Measurements from ENCODE around the gene SULT1A4.
"Not testable (repeated sequence)": the region's sequence is repeated elsewhere in the genome, so short reads cannot be mapped to it uniquely, and the experiment has no call there.

Gene SULT1A4

DNA sequence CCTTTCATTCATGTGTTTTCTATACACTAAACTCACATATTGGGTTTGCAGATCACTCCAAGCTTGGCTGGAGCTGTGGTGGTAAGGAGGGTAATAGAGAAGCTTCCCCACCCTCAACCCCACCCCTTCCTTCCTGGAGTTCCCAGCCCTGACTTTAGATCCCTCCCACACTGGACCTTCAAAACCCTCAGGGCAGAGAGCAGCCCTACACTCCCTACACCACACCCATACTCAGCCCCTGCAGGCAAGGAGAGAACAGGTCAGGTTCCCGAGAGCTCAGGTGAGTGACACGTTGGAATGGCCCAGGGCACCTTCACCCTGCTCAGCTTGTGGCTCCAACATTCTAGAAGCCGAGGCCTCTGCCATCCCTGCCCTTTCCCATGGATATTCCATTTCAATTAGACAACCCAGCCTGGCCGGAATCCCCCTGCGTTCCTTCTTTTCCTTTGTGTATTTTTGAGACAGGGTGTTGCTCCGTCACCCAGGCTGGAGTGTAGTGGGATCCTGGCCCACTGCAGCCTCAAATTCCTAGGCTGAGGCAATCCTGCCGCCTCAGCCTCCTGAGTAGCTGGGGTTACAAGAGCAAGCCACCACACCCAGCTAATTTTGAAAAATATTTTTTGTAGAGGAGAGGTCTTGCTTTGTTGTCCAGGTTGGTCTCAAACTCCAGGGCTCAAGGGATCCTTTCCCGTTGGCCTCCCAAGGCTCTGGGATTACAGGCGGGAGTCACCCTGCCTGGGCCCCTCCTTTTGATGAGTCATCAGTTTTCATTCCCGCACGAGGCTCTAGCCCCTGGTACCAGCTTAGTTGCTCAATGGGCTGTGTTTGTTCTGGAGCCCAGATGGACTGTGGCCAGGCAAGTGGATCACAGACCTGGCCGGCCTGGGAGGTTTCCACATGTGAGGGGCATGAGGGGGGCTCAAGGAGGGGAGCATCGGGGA, at the start of gene SULT1A4:
Gene SULT1A4, plus strand, starts transcription at position 208 of the 941 bp plus-strand sequence. CDS start 1,473 bp downstream, outside the sequence.
- not testable (repeated sequence) for DNase-seq (ENCODE audit: low read depth)

DNA sequence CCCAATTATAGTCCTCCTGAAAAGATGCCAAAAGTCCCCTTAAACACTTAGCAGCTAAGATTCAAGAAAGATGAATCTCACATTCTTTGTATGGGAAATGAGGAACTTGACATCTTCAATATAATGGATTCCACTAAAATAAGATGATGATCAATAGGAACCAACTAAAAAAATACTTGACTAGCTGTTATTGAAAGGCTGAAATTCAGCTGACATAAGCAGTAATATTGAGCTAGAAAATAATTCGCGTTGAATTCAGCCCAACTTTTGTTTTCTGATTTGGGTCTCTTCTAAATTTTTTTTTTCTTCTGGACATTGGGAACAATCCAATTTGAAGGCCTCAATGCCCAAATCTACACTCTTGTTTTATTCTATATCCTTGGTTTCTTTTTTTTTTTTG, 36.1 kb upstream of the SULT1A4 start:
- DNase-seq (ENCODE audit: low read depth), result not testable (repeated sequence)

DNA sequence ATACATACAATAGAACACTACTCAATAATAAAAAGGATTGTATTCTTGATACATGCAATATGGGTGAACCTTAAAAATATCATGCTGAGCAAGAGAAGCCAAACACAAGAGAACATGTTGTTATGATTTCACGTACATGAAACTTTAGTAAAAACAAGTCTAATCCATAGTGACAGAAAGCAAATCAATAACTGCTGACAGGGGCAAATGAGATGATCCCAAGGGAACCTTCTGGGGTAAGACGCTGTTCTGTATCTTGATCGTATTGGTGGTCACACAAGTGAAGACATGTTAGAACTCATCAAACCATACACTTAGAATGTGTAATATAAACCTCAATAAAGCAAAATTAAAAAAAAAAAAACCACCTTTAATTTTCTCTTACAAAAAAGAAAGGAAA, 34.3 kb upstream of the SULT1A4 start:
- not testable (repeated sequence) for DNase-seq (ENCODE audit: low read depth)

DNA sequence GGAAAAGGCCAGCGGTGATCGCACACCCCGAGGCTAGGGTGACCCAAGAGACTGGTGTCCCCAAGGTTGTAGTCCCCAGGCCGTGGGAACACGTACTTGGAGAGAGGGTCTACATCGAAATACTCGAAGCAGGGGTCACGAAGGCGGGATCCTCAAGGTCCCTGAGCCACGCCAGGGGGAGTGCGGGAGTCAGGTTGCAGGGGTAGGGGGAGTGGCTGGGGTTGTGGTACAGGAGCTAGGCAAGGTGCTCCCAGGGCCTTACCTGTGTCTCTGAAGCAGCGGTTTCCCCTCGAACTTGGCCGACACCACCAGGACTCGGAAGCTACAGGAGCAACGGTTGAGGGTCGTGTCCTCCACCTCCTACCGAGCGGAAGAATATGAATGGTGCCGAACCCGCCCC, 6.0 kb upstream of the SULT1A4 start:
- not testable (repeated sequence) for DNase-seq (ENCODE audit: low read depth)

DNA sequence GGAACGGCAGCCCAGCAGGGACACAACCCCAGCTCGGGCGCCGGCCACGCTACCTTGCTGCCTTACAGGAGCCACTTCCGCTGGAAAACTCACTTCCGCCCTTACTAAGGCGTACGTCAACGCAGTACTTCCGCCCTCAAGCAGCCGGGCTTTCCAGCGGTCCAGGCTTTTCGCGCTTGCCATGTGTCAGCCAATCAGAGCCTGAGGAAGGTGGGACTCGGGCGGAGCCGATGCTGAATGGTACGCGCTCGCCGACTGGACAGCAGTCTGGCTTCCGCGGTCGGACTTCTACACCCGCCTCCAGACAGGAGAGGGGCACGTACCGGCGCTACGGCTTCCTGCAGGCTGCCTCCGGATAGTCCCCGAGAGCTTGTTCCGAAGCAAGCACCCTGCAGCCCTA, 5.4 kb upstream of the SULT1A4 start, which contains the start of the genes BOLA2 and SLX1B:
Gene BOLA2, minus strand, starts transcription at position 83 of the 400 bp plus-strand sequence. CDS start 98 bp downstream, outside the sequence.
Gene SLX1B, plus strand, starts transcription at position 265 of the 400 bp plus-strand sequence.
- not testable (repeated sequence) for DNase-seq (ENCODE audit: low read depth)

DNA sequence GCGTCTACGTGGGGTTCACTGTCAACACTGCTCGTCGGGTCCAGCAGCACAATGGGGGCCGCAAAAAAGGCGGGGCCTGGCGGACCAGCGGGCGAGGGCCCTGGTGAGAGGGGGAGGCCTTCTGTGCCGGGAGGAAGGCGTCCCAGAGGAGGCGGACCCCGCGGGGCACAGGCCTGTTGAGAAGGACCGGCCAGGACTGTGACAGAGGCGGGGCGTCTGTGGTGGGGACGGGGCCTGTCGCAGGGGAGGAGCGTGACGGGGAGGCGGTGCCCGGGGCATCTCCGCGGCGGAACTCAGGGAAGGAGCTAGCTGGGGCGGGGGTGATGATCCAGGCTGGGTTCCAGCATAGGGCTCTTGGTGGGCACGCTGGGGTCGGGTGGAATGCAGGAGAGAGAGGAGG, 4.9 kb upstream of the SULT1A4 start:
- not testable (repeated sequence) for DNase-seq (ENCODE audit: low read depth)

DNA sequence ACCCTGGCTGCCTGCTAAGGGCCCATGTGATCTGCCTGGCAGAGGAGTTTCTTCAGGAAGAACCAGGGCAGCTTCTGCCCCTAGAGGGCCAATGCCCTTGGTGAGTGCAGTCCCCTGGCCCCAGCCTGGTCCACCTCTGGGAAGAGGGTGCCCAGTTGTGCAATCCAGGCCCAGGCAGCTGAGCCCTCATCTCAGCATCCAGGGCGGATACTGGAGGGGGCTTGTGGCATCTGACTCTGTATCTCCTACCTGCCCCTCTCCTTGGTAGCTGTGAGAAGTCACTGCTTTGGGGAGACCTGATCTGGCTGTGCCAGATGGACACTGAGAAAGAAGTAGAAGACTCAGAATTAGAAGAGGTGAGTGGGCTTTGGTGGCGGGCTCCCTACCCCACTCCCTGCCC, 2.1 kb upstream of the SULT1A4 start:
- DNase-seq (ENCODE audit: low read depth), result not testable (repeated sequence)

DNA sequence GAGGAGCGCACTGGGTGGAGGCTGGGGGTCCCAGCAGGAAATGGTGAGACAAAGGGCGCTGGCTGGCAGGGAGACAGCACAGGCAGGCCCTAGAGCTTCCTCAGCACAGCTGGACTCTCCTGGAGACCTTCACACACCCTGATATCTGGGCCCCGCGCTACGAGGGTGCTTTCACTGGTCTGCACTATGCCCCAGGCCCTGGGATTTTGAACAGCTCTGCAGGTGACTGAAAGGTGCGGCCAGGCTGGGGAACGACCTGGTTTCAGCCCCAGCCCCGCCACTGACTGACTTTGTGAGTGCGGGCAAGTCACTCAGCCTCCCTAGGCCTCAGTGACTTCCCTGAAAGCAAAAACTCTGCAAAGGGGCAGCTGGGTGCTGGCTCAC, 926 bp downstream of the SULT1A4 start:
- not testable (repeated sequence) for DNase-seq (ENCODE audit: low read depth)

DNA sequence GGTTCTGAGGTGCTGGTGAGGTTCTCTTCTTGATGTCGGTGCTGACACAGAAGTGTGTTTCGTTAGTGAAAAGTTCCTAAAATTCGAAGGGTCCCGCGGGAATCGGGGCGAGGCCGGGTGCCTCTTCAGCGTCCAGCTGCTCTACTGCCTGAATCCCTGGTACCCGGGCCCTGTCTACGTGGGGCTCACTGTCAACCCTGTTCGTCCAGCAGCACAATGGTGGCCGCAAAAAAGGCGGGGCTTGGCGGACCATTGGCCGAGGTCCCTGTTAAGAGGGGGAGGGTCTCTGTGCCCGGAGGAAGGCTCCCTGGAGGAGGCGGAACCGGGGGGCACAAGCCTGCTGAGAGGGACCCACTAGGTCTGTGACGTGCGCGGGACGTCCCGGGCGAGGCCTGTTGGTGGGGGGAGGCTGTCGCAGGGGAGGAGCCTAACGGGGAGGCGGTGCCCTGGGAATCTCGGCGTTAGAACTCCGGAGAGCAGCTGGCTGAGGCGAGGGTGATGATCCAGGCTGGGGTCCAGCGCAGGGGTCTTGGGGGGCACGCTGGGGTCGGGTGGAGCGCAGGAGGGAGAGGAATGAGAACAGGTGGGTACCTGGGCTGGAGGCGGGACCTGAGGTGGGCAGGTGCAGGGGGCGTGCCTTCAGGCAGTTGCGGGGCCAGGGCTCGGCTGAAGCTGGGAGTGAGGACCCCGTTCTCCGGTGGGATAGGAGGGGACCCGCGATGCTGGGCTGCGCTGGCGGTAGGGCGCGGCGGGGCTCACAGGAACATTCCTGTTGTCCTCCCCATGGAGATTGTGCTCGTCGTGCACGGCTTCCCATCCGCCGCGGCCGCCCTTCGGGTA, 6.5 kb downstream of the SULT1A4 start:
- DNase-seq (ENCODE audit: low read depth), result not testable (repeated sequence)

DNA sequence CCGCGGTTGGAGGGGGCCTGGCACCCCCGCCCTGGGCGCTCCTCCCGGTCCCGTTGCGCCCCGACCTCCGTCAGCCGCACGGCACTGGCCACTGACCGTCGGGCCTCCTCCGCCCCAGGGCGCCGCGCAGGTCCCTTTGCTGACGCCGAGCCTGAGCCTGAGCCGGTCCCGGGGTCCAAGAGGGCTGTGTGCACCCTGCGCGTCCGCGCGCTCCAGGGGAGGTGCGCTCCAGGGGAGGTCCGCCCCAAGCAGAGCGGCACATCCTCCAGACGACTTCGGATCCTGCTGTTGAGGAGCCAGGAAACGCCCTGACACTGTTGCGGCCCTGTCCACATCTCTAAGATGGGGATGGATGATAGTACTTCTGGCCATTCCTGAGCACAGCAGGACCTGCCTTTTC, 7.2 kb downstream of the SULT1A4 start:
- DNase-seq (ENCODE audit: low read depth), result not testable (repeated sequence)

DNA sequence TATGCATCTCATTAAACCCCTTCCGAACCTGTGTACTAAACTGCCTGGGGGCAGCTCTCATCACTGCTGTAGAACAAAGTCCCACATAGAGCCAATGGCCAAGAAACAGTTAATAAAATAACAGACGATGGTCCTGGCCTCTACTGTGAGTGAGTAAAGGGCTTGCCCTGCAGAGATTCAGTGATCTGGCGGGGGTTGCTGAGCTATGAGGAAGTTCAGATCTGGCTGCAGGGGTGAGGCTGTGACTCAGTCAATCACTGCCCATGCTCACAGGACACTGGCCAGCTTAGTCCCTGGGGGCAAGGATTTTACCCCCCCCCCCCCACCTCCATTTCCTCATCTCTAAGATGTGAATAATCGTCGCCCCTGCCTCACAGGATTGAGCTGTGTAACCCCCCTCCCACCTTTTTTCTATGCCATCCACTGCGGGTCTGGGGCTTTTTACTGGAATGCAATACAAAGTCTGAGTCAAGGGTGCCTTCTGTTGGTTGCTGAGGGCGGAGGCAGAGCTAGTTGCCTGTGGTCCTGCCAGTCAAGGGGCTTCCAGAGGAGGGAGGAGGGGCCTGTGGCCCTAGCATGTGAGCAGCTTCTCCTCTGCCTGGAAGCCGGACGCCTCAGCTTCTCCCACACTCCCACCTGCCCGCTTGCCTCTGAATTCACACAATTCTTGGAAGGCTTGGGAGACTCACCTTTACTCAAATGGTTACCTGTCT, 8.1 kb downstream of the SULT1A4 start:
- DNase-seq (ENCODE audit: low read depth), result not testable (repeated sequence)

DNA sequence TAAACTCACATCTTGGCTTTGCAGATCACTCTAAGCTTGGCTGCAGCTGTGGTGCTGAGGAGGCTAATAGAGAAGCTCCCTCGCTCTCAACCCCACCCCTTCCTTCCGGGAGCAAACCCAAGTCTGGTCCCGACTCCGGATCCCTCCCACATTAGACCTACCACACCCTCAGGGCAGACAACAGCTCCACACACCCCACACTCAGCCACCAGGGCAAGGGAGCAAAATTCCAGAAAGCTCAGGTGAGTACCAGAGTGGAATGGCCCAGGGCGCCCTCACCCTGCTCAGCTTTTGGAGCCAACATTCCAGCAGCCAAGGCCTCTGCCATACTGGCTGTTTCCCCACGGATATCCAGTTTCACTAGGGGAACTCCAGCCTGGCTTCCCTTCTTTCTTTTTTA, 9.9 kb downstream of the SULT1A4 start:
- peak; percentile 36 for DNase-seq (ENCODE audit: low read depth)

DNA sequence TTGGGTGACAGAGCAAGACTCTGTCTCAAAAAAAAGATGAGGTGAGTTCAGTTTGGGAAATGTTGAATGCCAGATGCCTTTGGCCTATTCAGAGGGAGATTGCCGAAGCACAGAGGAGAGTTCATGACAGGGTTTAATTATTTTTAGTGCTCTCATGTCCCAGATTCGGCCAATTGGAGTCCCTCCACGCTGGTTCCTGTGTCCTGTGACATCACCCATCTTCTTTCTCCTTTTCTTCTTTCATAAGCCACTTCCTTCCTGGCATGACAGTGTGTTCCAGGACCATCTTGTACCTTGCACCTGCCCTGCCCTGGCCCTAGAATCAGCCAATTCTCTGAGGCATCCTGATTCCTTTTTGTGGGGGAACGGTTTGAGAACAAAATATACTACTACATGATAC, 12.4 kb downstream of the SULT1A4 start:
- DNase-seq (ENCODE audit: low read depth), result not testable (repeated sequence)

DNA sequence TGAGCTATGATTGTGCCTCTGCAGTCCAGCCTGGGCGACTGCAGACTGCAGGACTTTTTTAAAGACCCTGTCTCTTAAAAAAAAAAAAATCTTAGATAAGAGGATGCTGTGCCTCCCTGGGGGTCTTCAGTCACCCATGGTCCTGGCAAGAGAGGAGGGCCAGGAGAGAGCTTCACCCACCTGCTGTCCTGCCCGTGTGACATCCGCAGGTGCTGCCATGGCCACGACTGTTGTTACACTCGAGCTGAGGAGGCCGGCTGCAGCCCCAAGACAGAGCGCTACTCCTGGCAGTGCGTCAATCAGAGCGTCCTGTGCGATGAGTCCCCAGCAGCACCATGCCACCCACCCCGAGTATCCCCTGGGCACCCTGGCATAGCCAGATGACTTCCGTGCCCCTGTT, 22.6 kb downstream of the SULT1A4 start:
- not testable (repeated sequence) for DNase-seq (ENCODE audit: low read depth)

DNA sequence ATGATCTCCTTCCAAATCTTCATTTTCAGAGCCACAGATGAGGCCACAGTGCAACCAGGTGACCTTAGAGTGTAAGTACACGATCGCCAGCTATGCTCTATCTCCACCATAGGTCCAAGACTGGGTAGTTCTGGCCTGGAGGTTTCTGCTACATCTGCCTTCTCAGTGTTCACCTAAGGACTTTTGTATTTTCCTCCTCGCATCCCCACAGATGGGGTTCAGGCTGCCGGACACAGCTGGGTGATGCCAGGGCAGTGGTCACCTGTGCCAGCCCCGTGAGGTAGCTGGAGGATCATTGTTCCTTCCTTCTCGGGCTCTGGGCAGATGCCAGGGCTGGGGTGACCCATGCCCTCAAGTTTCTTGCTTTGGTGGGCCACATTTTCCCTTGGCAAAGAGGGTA, 46.6 kb downstream of the SULT1A4 start, which contains the start of gene NPIPB12:
Gene NPIPB12, minus strand, starts transcription at position 101 of the 400 bp plus-strand sequence.
- not testable (repeated sequence) for DNase-seq (ENCODE audit: low read depth)
